CD14-positive monocyte (primary cell): ENCODE data around the gene CLECL1. TPM values are rescaled to one million over a fixed set of nuclear protein-coding genes. Genes with fewer than 3 reads are reported as not detected.

Source experiments
- DNase-seq, 3 donors: peaks; one replicate each; pipeline ENCODE4 v3.0.0-alpha.2; 2011 to 2022
- H2AFZ ChIP-seq: 2 replicates; pipeline ENCODE4 v1.6.0; 2012; ENCODE audit warnings: mild to moderate bottlenecking, low read depth, low read length, inconsistent platforms; ENCODE audit not compliant: insufficient read depth, poor library complexity, severe bottlenecking
- H3K27ac ChIP-seq, 2 donors: 1 replicate in 1 of 2; 2 replicates in 1 of 2; pipeline ENCODE4 v1.5.1; 2012 to 2013; ENCODE audit warnings: low read length in 2 of 2, control low read depth in 1 of 2, inconsistent platforms in 1 of 2, low read depth in 1 of 2, mild to moderate bottlenecking in 1 of 2
- H3K27me3 ChIP-seq, 2 donors: one replicate each; pipeline versions ENCODE4 v1.6.0 to v1.6.1; 2011 to 2013; ENCODE audit warnings: low read length in 2 of 2; ENCODE audit not compliant: control insufficient read depth in 2 of 2, insufficient read depth in 2 of 2
- H3K36me3 ChIP-seq, 2 donors: replicated peaks in 1 of 2; 1 replicate in 1 of 2; 2 replicates in 1 of 2; pipeline versions ENCODE4 v1.5.1 to v1.6.1; 2012 to 2013; ENCODE audit warnings: low read length in 2 of 2, control low read depth in 1 of 2, inconsistent platforms in 1 of 2, mild to moderate bottlenecking in 1 of 2; ENCODE audit not compliant: insufficient read depth in 2 of 2, control insufficient read depth in 1 of 2
- H3K4me1 ChIP-seq, 2 donors: 1 replicate in 1 of 2; 2 replicates in 1 of 2; pipeline versions ENCODE4 v1.5.1 to v1.6.1; 2012 to 2013; ENCODE audit warnings: low read length in 2 of 2, control low read depth in 1 of 2, inconsistent platforms in 1 of 2, mild to moderate bottlenecking in 1 of 2, moderate library complexity in 1 of 2; ENCODE audit not compliant: insufficient read depth in 2 of 2, control insufficient read depth in 1 of 2
- H3K4me2 ChIP-seq: replicated peaks from 2 replicates; pipeline ENCODE3; 2012; ENCODE audit warnings: low read length, moderate library complexity, mild to moderate bottlenecking; ENCODE audit not compliant: poor library complexity, severe bottlenecking; ENCODE audit errors: extremely low read depth
- H3K4me3 ChIP-seq, 3 experiments: fragments of 200-600 bp in 1 of 3; sonication (generic) in 1 of 3; replicated peaks in 1 of 3; 1 replicate in 2 of 3; 2 replicates in 1 of 3; pipeline ENCODE4 v1.5.1; 2011 to 2013; ENCODE audit warnings: low read length in 3 of 3, mild to moderate bottlenecking in 3 of 3, control low read depth in 2 of 3, low read depth in 2 of 3, inconsistent platforms in 1 of 3, moderate library complexity in 1 of 3
- H3K79me2 ChIP-seq: 2 replicates; pipeline ENCODE4 v1.6.0; 2012; ENCODE audit warnings: mild to moderate bottlenecking, control low read depth, inconsistent platforms, low read length, moderate library complexity; ENCODE audit not compliant: insufficient read depth
- H3K9ac ChIP-seq: 2 replicates; pipeline ENCODE4 v1.6.0; 2017; ENCODE audit warnings: low read length, mild to moderate bottlenecking; ENCODE audit not compliant: insufficient read depth, poor library complexity, severe bottlenecking
- H3K9me3 ChIP-seq, 2 donors: replicated peaks in 1 of 2; 1 replicate in 1 of 2; 2 replicates in 1 of 2; pipeline versions ENCODE4 v1.5.1 to v1.6.1; 2012 to 2013; ENCODE audit warnings: low read length in 2 of 2, control low read depth in 1 of 2; ENCODE audit not compliant: control insufficient read depth in 1 of 2, insufficient read depth in 1 of 2
- H4K20me1 ChIP-seq: 2 replicates; pipeline ENCODE4 v1.6.0; 2012; ENCODE audit warnings: mild to moderate bottlenecking, low read length, control low read depth, moderate library complexity; ENCODE audit not compliant: insufficient read depth
- H3K27ac Mint-ChIP-seq, 7 donors: one replicate each; pipeline ENCODE4 v1.8.0; 2020; ENCODE audit warnings: mild to moderate bottlenecking in 7 of 7, mixed read lengths in 7 of 7, moderate library complexity in 6 of 7, inconsistent platforms in 2 of 7
- H3K27me3 Mint-ChIP-seq, 3 donors: one replicate each; pipeline ENCODE4 v1.8.0; 2021 to 2022; ENCODE audit warnings: low read depth in 3 of 3, mild to moderate bottlenecking in 3 of 3, mixed read lengths in 3 of 3, moderate library complexity in 3 of 3, inconsistent platforms in 1 of 3
- H3K36me3 Mint-ChIP-seq, 2 donors: one replicate each; pipeline ENCODE4 v1.8.0; 2020; ENCODE audit warnings: mixed read lengths in 2 of 2, inconsistent platforms in 1 of 2, mild to moderate bottlenecking in 1 of 2
- H3K4me1 Mint-ChIP-seq: one replicate; pipeline ENCODE4 v1.8.0; 2020; ENCODE audit warnings: mild to moderate bottlenecking, mixed read lengths
- H3K4me3 Mint-ChIP-seq, 2 donors: one replicate each; pipeline ENCODE4 v1.8.0; 2020; ENCODE audit warnings: mild to moderate bottlenecking in 2 of 2, mixed read lengths in 2 of 2, moderate library complexity in 1 of 2
- H3K9me3 Mint-ChIP-seq, 7 donors: one replicate each; pipeline ENCODE4 v1.8.0; 2020 to 2022; ENCODE audit warnings: mixed read lengths in 7 of 7, mild to moderate bottlenecking in 6 of 7, moderate library complexity in 6 of 7, inconsistent platforms in 2 of 7
- CTCF ChIP-seq: fragments of 200-600 bp; IDR thresholded peaks from one replicate; pipeline ENCODE4 v1.8.0; 2022; ENCODE audit warnings: antibody characterized with exemption, mild to moderate bottlenecking
- WGBS: methylation state at CpG from one replicate; pipeline ENCODE4 v1.1.5; 2013; ENCODE audit warnings: missing lambda C conversion rate; ENCODE audit not compliant: insufficient coverage; 5-methylcytosine and 5-hydroxymethylcytosine counted together
- intact Hi-C, 2 donors: fragments of 100-400 bp; cut with micrococcal nuclease; formaldehyde crosslinking; loops; one replicate each; pipeline versions ENCODE4 v1.15.0 to v1.15.1; 2023
- polyA plus RNA-seq, 3 donors: library from polyadenylated mRNA; depleted of rRNA in 1 of 3; unstranded in 2 of 3; stranded (reverse) in 1 of 3; fragments of 300-500 nt in 2 of 3; fragments of >200 nt in 1 of 3; fragmentation: Illumina TruSeq in 2 of 3; gene quantifications; 1 replicate in 2 of 3; 2 replicates in 1 of 3; pipeline ENCODE4 v1.2.3, GENCODE V29; 2012 to 2021

The CLECL1 gene
- polyA plus RNA-seq, 3 donors = 7.6 to 20.6 (median 11.4) TPM

- Histone ChIP-seq H2AFZ (no peak overlapping the region), H3K9ac (no peak overlapping the region), H3K4me2 (no peak overlapping the region), H3K4me3 (no peak overlapping the region), H3K27me3 (no peaks in the 10 kb centered on the region), H3K36me3 (no peaks in the 10 kb centered on the region), H3K9me3 (no peaks in the 10 kb centered on the region), H3K27ac (no peak overlapping the region), H4K20me1 (no peaks in the 10 kb centered on the region), H3K4me1 (peaks cover 34 to 59% of the 10 kb centered on the region in 2 donors), H3K79me2 (no peaks in the 10 kb centered on the region)
- no peak overlapping the region for H3K4me3 Mint-ChIP-seq
- 100% methylated on average over 1 of the region's 5 CpGs for WGBS
- peak overlapping the region in 6 of 7 donors; percentile 16 to 89 (median 83) for H3K27ac Mint-ChIP-seq
- H3K36me3 Mint-ChIP-seq = no peaks in the 10 kb centered on the region
- H3K9me3 Mint-ChIP-seq = no peaks in the 10 kb centered on the region
- TF ChIP-seq CTCF = no peak
- peaks cover 62% of the 10 kb centered on the region for H3K4me1 Mint-ChIP-seq
- DNase-seq = no peak
- peaks cover 4 to 6% (median 4%) of the 10 kb centered on the region in 3 donors for H3K27me3 Mint-ChIP-seq
- intact Hi-C loops = no loop called here
Observed at GRCh38 chr12:9762369-9762768, 29.5 kb upstream of the CLECL1 start.

- TF ChIP-seq CTCF = no peak
- intact Hi-C loops = no loop called here
Observed at GRCh38 chr12:9761419-9761781, 28.5 kb upstream of the CLECL1 start.

More at GRCh38 chr12:9761419-9761781, 28.5 kb upstream of the CLECL1 start:
- no peaks in the 10 kb centered on the region for H4K20me1 ChIP-seq
- Mint-ChIP-seq H3K27me3 (peaks cover 4 to 9% (median 5%) of the 10 kb centered on the region in 3 donors), H3K27ac (peak overlapping the region; percentile 79 to 94 (median 86)), H3K4me3 (peak overlapping the region; percentile 68 to 76), H3K36me3 (peaks cover 0 to 1% of the 10 kb centered on the region in 2 donors), H3K4me1 (peaks cover 63% of the 10 kb centered on the region), H3K9me3 (no peaks in the 10 kb centered on the region)
- H3K9me3 ChIP-seq = no peaks in the 10 kb centered on the region
- peak overlapping the region; percentile 34 for H3K9ac ChIP-seq
- peak overlapping the region; percentile 66 for H3K4me2 ChIP-seq
- H3K27ac ChIP-seq = peak overlapping the region in 1 of 2 donors; percentile 78
- peaks cover 34 to 59% of the 10 kb centered on the region in 2 donors for H3K4me1 ChIP-seq
- H3K27me3 ChIP-seq = no peaks in the 10 kb centered on the region
- H2AFZ ChIP-seq = no peak overlapping the region
- H3K36me3 ChIP-seq = no peaks in the 10 kb centered on the region
- WGBS = 0% methylated on average over 2 of the region's 4 CpGs
- H3K4me3 ChIP-seq = peak overlapping the region in 2 of 3 experiments; percentile 1 to 60
- H3K79me2 ChIP-seq = no peaks in the 10 kb centered on the region
- DNase-seq = peak in 2 of 3 donors; percentile 72 to 80
